Activated CD4-positive, CD25-positive, alpha-beta regulatory T cell treated with anti-CD3 and anti-CD28 coated beads, Interleukin-2, amount 50 U/mL, for 72 hours (primary cell): ENCODE measurements around the gene LINGO3.
"Not testable (repeated sequence)": the region's sequence is repeated elsewhere in the genome, so short reads cannot be mapped to it uniquely, and the experiment has no call there.

ENCODE experiments used
- DNase-seq: peaks from one replicate; pipeline ENCODE4 v3.0.0; 2021

Gene LINGO3, protein sequence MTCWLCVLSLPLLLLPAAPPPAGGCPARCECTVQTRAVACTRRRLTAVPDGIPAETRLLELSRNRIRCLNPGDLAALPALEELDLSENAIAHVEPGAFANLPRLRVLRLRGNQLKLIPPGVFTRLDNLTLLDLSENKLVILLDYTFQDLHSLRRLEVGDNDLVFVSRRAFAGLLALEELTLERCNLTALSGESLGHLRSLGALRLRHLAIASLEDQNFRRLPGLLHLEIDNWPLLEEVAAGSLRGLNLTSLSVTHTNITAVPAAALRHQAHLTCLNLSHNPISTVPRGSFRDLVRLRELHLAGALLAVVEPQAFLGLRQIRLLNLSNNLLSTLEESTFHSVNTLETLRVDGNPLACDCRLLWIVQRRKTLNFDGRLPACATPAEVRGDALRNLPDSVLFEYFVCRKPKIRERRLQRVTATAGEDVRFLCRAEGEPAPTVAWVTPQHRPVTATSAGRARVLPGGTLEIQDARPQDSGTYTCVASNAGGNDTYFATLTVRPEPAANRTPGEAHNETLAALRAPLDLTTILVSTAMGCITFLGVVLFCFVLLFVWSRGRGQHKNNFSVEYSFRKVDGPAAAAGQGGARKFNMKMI

GRCh38 chr19:2308114-2308556, at the start of gene LINGO3:
Gene LINGO3, minus strand, starts transcription at chr19:2308154. Its CDS starts 16,378 bp downstream, at chr19:2291776.
- DNase-seq: no peak

GRCh38 chr19:2356036-2356646, 48.2 kb upstream of the LINGO3 start:
- DNase-seq: no peak

- DNase-seq: no peak
Observed at GRCh38 chr19:2355168-2356035, 47.4 kb upstream of the LINGO3 start.

DNA sequence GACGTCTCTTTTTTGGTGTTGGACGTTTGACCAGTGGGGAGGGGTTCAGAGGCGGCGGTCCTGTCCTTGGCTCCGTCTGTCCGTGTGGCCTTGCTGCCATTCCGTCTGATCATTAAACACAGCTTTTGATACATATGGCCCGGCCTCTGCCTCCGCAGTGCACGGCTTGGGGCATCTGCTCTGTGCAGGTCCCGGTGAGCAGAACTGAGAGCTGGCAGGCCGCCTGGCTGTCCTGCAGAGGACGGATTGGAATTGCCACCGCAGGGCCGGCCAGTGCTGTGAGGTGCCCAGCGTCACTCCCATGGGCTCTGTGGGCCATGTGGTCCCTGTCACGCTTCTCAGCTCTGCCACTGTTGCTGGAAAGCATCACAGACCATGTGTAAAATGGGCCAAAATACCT, 46.7 kb upstream of the LINGO3 start:
- no peak for DNase-seq

DNA sequence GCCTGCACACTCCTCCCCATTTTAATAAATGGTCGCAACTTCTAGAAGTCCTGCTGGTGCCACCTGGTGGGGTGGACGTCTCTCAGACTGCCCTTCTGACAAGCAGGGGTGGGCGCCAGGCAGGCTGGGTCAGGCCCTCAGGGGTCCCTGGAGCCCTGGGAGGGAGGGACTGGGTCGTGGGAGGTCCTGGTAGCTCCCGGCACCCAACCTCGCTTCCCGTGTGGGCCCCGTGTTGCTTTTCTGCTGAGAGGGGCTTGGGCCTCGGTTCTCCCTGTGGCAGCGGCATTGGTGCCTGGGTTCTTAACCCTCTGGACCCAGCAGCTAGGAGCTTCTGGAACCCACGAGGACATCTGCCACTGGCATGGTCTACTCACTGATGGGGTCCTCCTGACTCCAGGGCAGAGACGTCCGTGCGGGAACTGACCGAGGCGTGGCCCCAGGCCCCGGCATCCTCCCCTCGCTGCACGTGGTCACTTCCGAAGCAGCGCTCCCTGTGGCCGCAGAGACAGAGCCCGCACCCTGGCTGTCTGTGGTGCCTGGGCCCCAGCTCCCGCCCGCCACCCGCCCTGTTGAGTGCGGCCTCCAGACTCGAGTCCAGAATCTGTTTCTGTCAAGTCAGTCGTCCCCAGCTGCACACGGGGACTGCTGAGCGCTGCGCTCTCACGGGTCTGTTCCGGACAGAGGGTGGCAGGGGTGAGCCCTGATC, 46.1 kb upstream of the LINGO3 start:
- DNase-seq: no peak

GRCh38 chr19:2353159-2353886, 45.4 kb upstream of the LINGO3 start:
- DNase-seq: no peak

DNA sequence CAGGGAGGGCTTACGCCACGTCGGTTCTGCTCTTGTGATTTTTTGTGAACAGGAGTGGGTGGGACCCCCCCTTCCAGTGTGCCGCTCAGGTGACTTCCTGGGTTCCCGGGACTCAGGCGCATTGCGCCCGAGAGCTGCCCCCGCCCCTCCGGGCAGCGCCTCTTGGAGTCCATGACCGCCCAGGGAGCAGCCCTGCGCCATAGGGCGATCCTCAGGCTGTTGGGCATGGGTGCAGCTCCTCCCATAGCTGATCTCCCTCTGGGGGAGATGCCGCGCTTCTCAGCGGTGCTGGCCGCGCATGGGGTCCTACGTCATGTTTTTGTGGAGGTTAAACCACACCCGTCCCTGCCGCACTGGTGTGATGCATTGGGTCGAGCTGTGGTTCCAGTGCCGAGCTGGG, 44.2 kb upstream of the LINGO3 start:
- no peak for DNase-seq

DNA sequence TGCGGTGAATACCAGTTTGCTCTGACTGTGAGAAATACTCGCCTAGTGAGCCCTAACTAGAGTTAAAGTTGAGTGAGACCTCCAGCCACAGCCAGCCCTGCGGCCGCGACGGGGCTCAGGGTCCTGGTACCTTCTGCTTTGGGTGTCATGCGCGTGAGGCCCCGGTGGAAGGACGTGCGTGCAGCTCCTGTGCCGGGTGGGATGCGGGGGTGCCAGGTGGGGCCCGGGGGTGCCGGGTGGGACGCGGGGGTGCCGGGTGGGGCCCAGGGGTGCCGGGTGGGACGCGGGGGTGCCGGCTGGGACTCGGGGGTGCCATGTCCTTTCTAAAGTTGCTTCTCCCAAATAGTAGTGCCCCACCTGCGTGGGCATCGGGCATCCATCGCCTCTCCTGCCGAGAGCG, 43.6 kb upstream of the LINGO3 start:
- DNase-seq: no peak

- no peak for DNase-seq
Observed at GRCh38 chr19:2350656-2351055, 42.7 kb upstream of the LINGO3 start.

GRCh38 chr19:2349818-2350217, 41.9 kb upstream of the LINGO3 start:
- not testable (repeated sequence) for DNase-seq

- no peak for DNase-seq
Observed at GRCh38 chr19:2345794-2346663, 38.1 kb upstream of the LINGO3 start.

DNA sequence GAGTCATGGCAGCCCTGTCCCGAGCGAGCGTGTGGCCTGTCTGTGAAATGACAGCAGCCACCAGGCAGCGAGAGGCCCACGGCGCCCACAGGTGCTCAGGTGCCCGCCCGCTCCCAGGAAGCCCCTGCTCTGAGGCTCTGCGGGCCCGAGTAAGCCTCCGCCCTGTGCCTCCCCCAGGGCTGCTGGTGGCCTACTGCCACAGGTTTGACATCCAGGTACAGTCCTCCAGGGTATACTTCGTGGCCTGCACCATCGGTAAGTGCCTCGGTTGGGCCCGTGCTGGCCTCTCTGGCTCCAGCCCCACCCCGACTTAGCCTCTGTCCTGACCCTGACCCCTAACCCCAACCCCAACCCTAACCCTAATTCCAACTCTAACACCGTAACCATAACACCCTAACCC, 37.1 kb upstream of the LINGO3 start:
- DNase-seq: no peak

GRCh38 chr19:2344381-2344870, 36.5 kb upstream of the LINGO3 start:
- DNase-seq: no peak

DNA sequence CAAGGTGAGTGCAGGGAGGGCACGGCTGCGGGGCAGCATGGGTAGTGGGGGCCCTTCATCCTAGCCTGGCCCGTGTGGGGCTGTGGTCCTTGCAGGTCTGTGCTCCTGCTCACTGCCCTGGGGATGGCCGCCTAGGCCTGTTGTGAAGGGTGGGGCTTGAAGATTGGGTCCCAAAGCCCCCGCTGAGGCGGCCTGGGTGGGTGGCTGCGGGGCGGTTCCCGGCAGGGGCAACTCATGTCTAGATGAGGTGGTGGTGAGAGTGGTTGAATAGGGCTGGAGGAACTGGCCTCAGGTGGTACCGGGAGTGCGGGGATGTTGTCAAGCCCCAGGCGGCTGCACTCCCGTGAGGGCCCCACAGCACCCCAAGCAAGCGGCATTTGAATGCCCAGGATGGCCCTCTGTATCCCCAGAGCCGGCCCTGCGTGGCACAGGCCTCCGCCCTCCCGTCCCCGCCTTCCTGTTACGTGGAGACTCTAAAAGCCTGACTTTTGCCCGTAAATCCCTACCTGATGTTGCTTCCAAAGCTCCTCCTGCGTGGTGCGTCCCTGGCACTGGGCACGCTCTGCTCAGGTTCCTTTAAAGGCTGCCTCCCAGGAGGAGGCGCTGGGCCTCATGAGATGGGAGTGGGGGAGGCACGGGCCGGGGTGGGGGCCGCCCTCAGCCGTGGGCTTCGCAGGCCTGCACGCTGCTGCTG, 35.5 kb upstream of the LINGO3 start:
- DNase-seq: no peak

- no peak for DNase-seq
Observed at GRCh38 chr19:2342656-2343288, 34.8 kb upstream of the LINGO3 start.

GRCh38 chr19:2341982-2342381, 34.0 kb upstream of the LINGO3 start:
- no peak for DNase-seq

DNA sequence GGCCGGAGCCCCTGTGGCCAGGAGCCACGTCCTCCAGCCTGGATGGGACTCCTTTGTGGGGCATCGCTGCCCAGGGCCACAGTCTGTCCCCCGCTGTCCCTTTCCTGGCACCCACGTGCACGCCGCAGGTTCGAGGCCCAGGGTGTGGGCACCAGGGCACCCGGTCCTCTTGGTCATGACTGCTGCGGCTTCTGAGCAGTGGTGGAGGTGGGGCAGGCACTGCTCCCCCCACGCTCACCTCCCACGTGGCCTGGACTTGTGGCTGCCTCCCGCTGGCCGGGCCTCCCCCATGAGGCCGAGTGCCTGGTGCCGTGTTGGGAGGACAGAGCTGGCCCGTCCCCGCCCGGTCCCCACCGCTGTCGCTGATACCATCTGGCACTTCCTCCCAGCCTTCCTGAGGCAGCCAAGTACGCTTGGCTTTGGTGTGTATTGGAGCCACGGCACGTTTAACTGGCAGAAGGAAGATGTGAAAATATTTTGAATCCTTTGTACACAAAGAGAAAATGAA, 33.3 kb upstream of the LINGO3 start:
- no peak for DNase-seq

GRCh38 chr19:2340496-2341243, 32.7 kb upstream of the LINGO3 start:
- DNase-seq: no peak
